Glomerular visceral epithelial cell (primary cell): ENCODE data around the gene EOGT.

ENCODE experiments used
- DNase-seq: peaks from one replicate; pipeline ENCODE4 v3.0.0-alpha.2; 2016; ENCODE audit errors: extremely low spot score

Gene EOGT

GRCh38 chr3:68963376-68963775 is 50.1 kb downstream of the EOGT start:
- no peak for DNase-seq

- no peak for DNase-seq
These were observed 54.6 kb downstream of the EOGT start for GRCh38 chr3:68958932-68959331.

- no peak for DNase-seq
These were observed 55.6 kb downstream of the EOGT start for GRCh38 chr3:68957895-68958294.

- no peak for DNase-seq
These were observed 59.6 kb downstream of the EOGT start for GRCh38 chr3:68953816-68954444.

GRCh38 chr3:68945225-68945624 is 68.3 kb downstream of the EOGT start:
- no peak for DNase-seq

- DNase-seq = no peak
These were observed 69.6 kb downstream of the EOGT start for GRCh38 chr3:68943753-68944500.

GRCh38 chr3:68941055-68941454 is 72.4 kb downstream of the EOGT start:
- DNase-seq = no peak

- DNase-seq = no peak
These were observed 76.6 kb downstream of the EOGT start for GRCh38 chr3:68936856-68937255.

- DNase-seq = no peak
These were observed 77.7 kb downstream of the EOGT start for GRCh38 chr3:68935778-68936177.

- DNase-seq = no peak
These were observed 81.9 kb downstream of the EOGT start for GRCh38 chr3:68931406-68932149.
